Measurements from ENCODE around the gene ASGR1. TPM values are rescaled to one million over a fixed set of nuclear protein-coding genes. Genes with fewer than 3 reads are reported as not detected.

The ASGR1 gene
- total and polyA plus RNA-seq, 7 donors = 0.36 to 2.4 (median 1.7) TPM; not detected in 2

DNA sequence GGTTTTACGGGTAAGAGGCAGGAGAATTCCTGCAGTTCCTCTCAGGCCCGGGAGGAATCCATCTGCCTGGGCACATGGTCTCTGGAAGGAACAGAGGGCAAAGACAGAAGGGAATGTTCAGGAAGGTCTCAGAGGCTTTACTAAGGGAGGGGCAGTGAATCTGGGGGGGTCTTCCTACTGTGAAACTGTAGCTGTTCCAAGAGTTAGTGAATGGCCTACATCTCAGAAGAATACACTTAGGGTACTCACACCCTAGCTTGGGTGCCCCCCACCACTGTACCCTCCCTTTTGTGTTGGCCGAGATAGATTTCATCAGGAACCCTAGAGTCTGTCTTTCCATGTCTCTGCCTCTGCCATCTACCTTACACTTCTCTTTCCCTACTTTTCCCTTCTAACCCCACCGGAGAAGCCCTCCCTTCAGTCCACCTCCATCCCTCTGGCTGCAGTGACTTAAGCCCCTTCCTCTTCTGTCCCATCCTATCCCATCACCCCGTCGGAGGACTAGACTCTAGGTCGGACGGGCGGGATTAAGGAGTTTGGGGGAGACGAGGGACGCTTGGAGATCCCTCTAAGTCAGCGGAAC lies 40.1 kb upstream of the ASGR1 start:
- Histone ChIP-seq H3K36me3 (peaks cover 15 to 26% (median 20%) of the 10 kb centered on the region in 4 donors), H3K27me3 (no peaks in the 10 kb centered on the region), H3K4me1 (peaks cover 0 to 68% (median 59%) of the 10 kb centered on the region in 4 donors), H3K9me3 (no peaks in the 10 kb centered on the region), H3K27ac (peak overlapping the region; percentile 90 to 99 (median 98)), H3K4me3 (peak overlapping the region; percentile 73 to 98 (median 90))
- 16 to 17% methylated on average over 12 of the region's 12 CpGs for WGBS, 2 donors
- no peak for DNase-seq
- intact Hi-C loops (cut with DNase I) = no loop called here
- TF ChIP-seq POLR2A (IDR thresholded peaks at IDR 0.05) (no peak), EP300 (IDR thresholded peaks at IDR 0.05) (no peak)
- TF ChIP-seq, protein P1, sequence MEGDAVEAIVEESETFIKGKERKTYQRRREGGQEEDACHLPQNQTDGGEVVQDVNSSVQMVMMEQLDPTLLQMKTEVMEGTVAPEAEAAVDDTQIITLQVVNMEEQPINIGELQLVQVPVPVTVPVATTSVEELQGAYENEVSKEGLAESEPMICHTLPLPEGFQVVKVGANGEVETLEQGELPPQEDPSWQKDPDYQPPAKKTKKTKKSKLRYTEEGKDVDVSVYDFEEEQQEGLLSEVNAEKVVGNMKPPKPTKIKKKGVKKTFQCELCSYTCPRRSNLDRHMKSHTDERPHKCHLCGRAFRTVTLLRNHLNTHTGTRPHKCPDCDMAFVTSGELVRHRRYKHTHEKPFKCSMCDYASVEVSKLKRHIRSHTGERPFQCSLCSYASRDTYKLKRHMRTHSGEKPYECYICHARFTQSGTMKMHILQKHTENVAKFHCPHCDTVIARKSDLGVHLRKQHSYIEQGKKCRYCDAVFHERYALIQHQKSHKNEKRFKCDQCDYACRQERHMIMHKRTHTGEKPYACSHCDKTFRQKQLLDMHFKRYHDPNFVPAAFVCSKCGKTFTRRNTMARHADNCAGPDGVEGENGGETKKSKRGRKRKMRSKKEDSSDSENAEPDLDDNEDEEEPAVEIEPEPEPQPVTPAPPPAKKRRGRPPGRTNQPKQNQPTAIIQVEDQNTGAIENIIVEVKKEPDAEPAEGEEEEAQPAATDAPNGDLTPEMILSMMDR (IDR thresholded peaks at IDR 0.05) = no peak

DNA sequence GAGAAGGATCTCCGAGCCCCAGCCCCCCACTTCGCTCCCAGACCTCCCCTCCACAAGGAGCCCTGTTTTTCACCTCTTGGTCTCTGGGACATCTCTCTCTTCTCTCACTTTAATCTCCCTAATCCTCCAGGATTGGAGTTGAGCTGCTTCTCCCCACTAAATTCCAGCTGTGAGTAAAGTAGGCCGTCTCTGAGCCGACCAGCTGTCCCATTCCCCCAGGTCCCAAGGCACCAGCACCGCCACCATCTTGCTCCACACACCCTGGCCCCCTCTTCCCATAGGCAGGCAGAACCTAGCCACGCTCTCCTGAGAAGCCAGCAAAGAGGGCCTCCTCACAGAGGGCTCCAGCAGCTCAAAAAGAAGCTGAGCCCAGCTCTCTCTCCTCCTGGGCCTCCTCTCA lies 39.6 kb upstream of the ASGR1 start:
- Histone ChIP-seq H3K4me3 (no peak overlapping the region), H3K4me1 (peaks cover 0 to 73% (median 64%) of the 10 kb centered on the region in 4 donors), H3K9me3 (no peaks in the 10 kb centered on the region), H3K27ac (peak overlapping the region; percentile 90 to 99 (median 98)), H3K36me3 (peaks cover 10 to 20% (median 14%) of the 10 kb centered on the region in 4 donors), H3K27me3 (no peaks in the 10 kb centered on the region)
- TF ChIP-seq POLR2A (IDR thresholded peaks at IDR 0.05) (no peak), EP300 (IDR thresholded peaks at IDR 0.05) (no peak), POLR2AphosphoS5 (IDR thresholded peaks at IDR 0.05) (no peak)
- TF ChIP-seq, protein P1 (IDR thresholded peaks at IDR 0.05) = no peak
- WGBS, 2 donors = 72 to 77% methylated on average over 6 of the region's 6 CpGs
- DNase-seq = no peak
- intact Hi-C loops (cut with DNase I) = no loop called here

DNA sequence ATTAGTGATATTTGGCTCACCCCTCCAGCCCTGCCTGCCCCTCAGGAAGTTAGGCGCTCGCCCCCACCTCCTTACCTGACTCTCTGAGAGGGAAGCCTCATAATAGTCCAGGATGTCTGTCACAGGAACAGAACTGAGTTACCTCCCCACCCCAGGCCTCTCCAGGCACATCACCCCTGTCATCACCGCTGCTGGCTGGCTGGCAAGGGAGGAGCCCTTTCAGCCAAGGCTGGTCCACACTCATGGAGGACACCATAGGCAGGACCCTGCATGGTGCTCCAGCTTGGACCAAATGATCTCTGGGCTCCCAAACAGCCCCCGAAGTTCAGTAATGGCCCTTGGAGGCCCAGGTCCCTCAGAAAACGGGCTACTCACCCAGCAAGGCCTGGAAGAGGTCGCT lies 39.0 kb upstream of the ASGR1 start:
- WGBS, 2 donors = 66 to 79% methylated on average over 6 of the region's 6 CpGs
- no peak for DNase-seq
- intact Hi-C loops (cut with DNase I) = no loop called here

DNA sequence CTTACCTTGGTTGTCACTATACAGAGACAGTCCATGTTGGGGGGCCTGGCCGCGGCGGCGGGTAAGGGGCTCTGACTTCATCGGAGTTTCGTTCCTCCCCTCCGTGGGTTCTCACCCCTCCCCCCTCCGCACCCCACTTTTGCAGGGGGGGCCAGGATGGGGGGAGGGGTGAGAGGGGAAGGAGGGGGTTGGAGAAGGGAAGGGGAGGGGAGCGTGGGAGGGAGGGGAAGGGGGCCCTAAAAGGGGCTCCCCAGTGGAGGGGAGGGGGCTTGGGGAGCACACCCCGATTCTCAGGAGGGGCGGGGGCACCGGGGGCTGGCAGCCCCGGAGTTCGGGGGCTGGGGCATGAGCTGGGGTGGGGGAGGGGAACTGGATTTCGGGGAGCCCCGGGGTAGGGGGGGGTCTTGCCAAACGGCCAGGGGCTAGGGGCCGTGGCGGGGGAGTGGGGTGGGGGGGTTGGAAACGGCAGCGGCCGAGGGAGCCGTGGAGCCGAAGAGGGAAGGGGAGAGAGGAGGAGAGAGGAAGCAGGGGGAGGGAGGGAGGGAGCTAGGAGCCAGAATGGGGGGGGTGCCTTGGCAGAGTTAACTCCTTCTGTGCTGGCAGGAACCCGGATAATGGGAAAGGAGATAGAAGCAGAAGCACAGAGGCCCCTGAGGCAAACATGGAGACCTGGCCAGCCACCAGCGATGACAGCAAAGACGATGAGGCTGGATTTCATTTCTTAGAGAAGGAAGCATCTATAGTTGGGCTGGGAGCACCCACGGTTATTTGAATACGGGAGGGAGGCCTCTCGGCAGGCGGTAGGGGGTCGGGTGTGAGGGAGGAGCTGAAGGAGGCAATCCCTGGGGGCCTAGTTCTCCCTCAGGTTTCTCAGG lies 38.2 kb upstream of the ASGR1 start:
- peak; percentile 91 for DNase-seq
- TF ChIP-seq EP300 (IDR thresholded peaks at IDR 0.05) = no peak
- TF ChIP-seq POLR2AphosphoS5 (IDR thresholded peaks at IDR 0.05) = peak in 1 of 4 donors; percentile 11
- TF ChIP-seq, protein P1 (IDR thresholded peaks at IDR 0.05) = no peak
- H3K9me3 ChIP-seq = no peaks in the 10 kb centered on the region
- peak overlapping the region; percentile 90 to 99 (median 98) for H3K27ac ChIP-seq
- intact Hi-C loops (cut with DNase I) = no loop called here
- no peaks in the 10 kb centered on the region for H3K27me3 ChIP-seq
- H3K36me3 ChIP-seq = peaks cover 0 to 6% (median 2%) of the 10 kb centered on the region in 4 donors
- H3K4me1 ChIP-seq = peaks cover 0 to 75% (median 66%) of the 10 kb centered on the region in 4 donors
- WGBS, 2 donors = 4 to 11% methylated on average over 32 of the region's 32 CpGs
- peak overlapping the region; percentile 54 to 67 (median 62) for H3K4me3 ChIP-seq

More for the DNA sequence above, 39.0 kb upstream of the ASGR1 start:
- Histone ChIP-seq H3K9me3 (no peaks in the 10 kb centered on the region), H3K27me3 (no peaks in the 10 kb centered on the region), H3K4me1 (peaks cover 0 to 75% (median 66%) of the 10 kb centered on the region in 4 donors), H3K4me3 (peak overlapping the region; percentile 54 to 67 (median 62)), H3K36me3 (peaks cover 5 to 14% (median 8%) of the 10 kb centered on the region in 4 donors), H3K27ac (peak overlapping the region; percentile 90 to 99 (median 98))
- TF ChIP-seq EP300 (IDR thresholded peaks at IDR 0.05) (no peak), POLR2AphosphoS5 (IDR thresholded peaks at IDR 0.05) (no peak), POLR2A (IDR thresholded peaks at IDR 0.05) (no peak)
- TF ChIP-seq, protein P1 (IDR thresholded peaks at IDR 0.05) = no peak
